Astrocyte of the spinal cord (primary cell): ENCODE measurements around the gene BAZ1A.

Source experiments
- DNase-seq: peaks from one replicate; pipeline ENCODE4 v3.0.0; 2011; ENCODE audit warnings: low read depth, low spot score
- H3K4me3 ChIP-seq: 2 replicates; pipeline ENCODE4 v1.5.1; 2011; ENCODE audit warnings: low read depth, mild to moderate bottlenecking, low read length, moderate library complexity
- CTCF ChIP-seq: IDR thresholded peaks from 2 replicates; pipeline ENCODE4 v1.5.1; 2012; ENCODE audit warnings: low read depth, mild to moderate bottlenecking, low read length, inconsistent platforms
- in situ Hi-C: cut with HindIII; loops from 2 replicates; pipeline ENCODE4 v1.10.0; 2017; ENCODE audit warnings: low sequenced_read_pairs

Gene BAZ1A

GRCh38 chr14:34794941-34795340, 80.2 kb downstream of the BAZ1A start:
- TF ChIP-seq CTCF, result no peak
- in situ Hi-C loops, result no loop called here
- DNase-seq, result no peak
- H3K4me3 ChIP-seq, result no peak overlapping the region

GRCh38 chr14:34794217-34794616, 80.9 kb downstream of the BAZ1A start:
- in situ Hi-C loops, result no loop called here
- no peak for DNase-seq
- no peak for TF ChIP-seq CTCF
- no peak overlapping the region for H3K4me3 ChIP-seq

GRCh38 chr14:34792598-34792997, 82.6 kb downstream of the BAZ1A start:
- H3K4me3 ChIP-seq, result no peak overlapping the region
- in situ Hi-C loops, result no loop called here
- no peak for DNase-seq
- TF ChIP-seq CTCF, result no peak

- no peak for DNase-seq
- in situ Hi-C loops, result no loop called here
- no peak for TF ChIP-seq CTCF
- H3K4me3 ChIP-seq, result no peak overlapping the region
These were observed 89.7 kb downstream of the BAZ1A start for GRCh38 chr14:34785223-34786006.

- no peak for DNase-seq
- H3K4me3 ChIP-seq, result no peak overlapping the region
- no peak for TF ChIP-seq CTCF
- in situ Hi-C loops, result no loop called here
These were observed 93.1 kb downstream of the BAZ1A start for GRCh38 chr14:34782031-34782430.

GRCh38 chr14:34781242-34781641, 93.9 kb downstream of the BAZ1A start:
- peak; percentile 72 for DNase-seq
- no peak overlapping the region for H3K4me3 ChIP-seq
- TF ChIP-seq CTCF, result no peak
- in situ Hi-C loops, result no loop called here
